ENCODE measurements around the gene CFAP54. TPM values are rescaled to one million over a fixed set of nuclear protein-coding genes. Genes with fewer than 3 reads are reported as not detected.
"Not testable (repeated sequence)": the region's sequence is repeated elsewhere in the genome, so short reads cannot be mapped to it uniquely, and the experiment has no call there.

Gene CFAP54
- total RNA-seq, 1 donor from 2014 or later = 0.73 TPM

DNA sequence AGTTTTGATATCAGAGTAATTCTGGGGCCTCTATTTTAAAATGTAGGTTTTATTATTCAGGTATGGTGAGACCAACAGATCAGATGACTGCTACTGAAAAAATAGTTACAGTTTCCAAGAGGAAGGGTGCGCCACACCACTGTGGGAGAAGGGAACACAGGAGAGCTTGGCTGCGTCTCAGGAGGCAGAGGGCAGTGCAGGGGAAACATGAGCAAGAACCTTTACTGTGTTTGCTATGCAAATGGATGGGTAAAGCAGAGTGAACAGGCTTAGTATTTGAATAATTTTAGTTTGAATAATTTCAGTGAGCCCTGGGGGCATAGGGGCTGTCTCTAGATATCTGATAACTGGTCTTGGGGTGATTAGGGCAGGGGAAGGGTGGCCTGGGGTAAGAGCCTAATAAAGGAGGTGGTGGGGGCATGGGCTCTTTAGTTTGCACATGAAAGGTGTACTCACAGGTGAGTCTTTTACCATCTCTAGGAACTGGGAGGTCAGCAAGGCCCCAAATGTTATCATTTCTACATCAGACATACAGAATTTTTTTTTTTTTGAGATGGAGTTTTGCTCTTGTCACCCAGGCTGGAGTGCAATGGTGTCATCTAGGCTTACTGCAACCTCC lies 220.9 kb downstream of the CFAP54 start:
- no peak for DNase-seq (ENCODE audit: extremely low spot score, unreplicated experiment)
- TF ChIP-seq, protein P1, sequence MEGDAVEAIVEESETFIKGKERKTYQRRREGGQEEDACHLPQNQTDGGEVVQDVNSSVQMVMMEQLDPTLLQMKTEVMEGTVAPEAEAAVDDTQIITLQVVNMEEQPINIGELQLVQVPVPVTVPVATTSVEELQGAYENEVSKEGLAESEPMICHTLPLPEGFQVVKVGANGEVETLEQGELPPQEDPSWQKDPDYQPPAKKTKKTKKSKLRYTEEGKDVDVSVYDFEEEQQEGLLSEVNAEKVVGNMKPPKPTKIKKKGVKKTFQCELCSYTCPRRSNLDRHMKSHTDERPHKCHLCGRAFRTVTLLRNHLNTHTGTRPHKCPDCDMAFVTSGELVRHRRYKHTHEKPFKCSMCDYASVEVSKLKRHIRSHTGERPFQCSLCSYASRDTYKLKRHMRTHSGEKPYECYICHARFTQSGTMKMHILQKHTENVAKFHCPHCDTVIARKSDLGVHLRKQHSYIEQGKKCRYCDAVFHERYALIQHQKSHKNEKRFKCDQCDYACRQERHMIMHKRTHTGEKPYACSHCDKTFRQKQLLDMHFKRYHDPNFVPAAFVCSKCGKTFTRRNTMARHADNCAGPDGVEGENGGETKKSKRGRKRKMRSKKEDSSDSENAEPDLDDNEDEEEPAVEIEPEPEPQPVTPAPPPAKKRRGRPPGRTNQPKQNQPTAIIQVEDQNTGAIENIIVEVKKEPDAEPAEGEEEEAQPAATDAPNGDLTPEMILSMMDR (IDR thresholded peaks at IDR 0.05) = peak; percentile 11
- no peak overlapping the region for H3K27ac Mint-ChIP-seq (ENCODE audit: unreplicated experiment)
- H3K4me3 Mint-ChIP-seq (ENCODE audit: unreplicated experiment) = no peak overlapping the region
- peaks cover 28% of the 10 kb centered on the region for H3K27me3 Mint-ChIP-seq (ENCODE audit: unreplicated experiment)
- no peaks in the 10 kb centered on the region for H3K4me1 Mint-ChIP-seq (ENCODE audit: unreplicated experiment)
- no peaks in the 10 kb centered on the region for H3K9me3 Mint-ChIP-seq (ENCODE audit: unreplicated experiment)
- no peaks in the 10 kb centered on the region for H3K36me3 Mint-ChIP-seq (ENCODE audit: unreplicated experiment)

DNA sequence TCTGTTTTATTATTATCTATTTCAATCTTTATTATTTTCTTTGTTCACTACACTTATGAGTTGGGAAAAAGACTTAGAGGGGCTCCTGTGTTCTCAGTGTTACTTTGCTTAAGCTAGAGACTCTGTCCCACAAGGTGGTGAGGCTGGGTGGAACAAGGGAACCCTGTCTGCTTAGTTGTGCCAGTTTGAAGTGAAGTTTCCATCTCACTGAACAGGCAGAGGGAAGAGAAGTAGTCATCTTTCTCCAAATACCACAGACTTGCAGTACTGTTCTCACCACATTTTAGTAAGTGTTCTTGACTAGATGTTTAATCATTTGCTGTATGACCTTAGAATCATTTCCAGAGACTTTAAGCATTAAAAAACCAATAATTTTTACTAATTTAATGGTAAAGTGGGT lies 222.0 kb downstream of the CFAP54 start:
- Mint-ChIP-seq H3K36me3 (ENCODE audit: unreplicated experiment) (no peaks in the 10 kb centered on the region), H3K4me3 (ENCODE audit: unreplicated experiment) (no peak overlapping the region), H3K4me1 (ENCODE audit: unreplicated experiment) (no peaks in the 10 kb centered on the region), H3K27ac (ENCODE audit: unreplicated experiment) (no peak overlapping the region), H3K27me3 (ENCODE audit: unreplicated experiment) (peaks cover 28% of the 10 kb centered on the region), H3K9me3 (ENCODE audit: unreplicated experiment) (no peaks in the 10 kb centered on the region)
- TF ChIP-seq, protein P1 (IDR thresholded peaks at IDR 0.05) = no peak
- DNase-seq (ENCODE audit: extremely low spot score, unreplicated experiment) = no peak

DNA sequence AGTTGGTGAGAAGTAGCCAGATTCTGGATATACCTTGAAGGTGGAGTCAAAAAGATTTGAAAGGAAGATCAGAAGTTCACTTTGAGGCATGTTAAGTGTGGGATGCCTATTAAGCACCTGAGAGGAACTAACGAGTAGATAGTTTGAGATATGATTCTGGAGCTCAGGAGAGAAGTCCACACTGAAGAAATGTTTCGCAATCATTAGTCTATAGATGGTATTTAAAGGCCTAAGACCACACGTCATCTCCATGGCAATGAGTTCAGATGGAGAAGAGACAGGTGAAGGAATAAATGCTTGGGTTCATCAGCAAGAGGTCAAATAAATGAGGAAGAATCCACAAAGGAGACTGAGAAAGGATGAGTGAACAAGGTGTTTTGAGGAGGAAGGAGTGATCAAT lies 224.8 kb downstream of the CFAP54 start:
- peaks cover 28% of the 10 kb centered on the region for H3K27me3 Mint-ChIP-seq (ENCODE audit: unreplicated experiment)
- no peaks in the 10 kb centered on the region for H3K4me1 Mint-ChIP-seq (ENCODE audit: unreplicated experiment)
- TF ChIP-seq, protein P1 (IDR thresholded peaks at IDR 0.05) = no peak
- no peak for DNase-seq (ENCODE audit: extremely low spot score, unreplicated experiment)
- H3K9me3 Mint-ChIP-seq (ENCODE audit: unreplicated experiment) = no peaks in the 10 kb centered on the region
- no peak overlapping the region for H3K4me3 Mint-ChIP-seq (ENCODE audit: unreplicated experiment)
- no peak overlapping the region for H3K27ac Mint-ChIP-seq (ENCODE audit: unreplicated experiment)
- H3K36me3 Mint-ChIP-seq (ENCODE audit: unreplicated experiment) = no peaks in the 10 kb centered on the region

DNA sequence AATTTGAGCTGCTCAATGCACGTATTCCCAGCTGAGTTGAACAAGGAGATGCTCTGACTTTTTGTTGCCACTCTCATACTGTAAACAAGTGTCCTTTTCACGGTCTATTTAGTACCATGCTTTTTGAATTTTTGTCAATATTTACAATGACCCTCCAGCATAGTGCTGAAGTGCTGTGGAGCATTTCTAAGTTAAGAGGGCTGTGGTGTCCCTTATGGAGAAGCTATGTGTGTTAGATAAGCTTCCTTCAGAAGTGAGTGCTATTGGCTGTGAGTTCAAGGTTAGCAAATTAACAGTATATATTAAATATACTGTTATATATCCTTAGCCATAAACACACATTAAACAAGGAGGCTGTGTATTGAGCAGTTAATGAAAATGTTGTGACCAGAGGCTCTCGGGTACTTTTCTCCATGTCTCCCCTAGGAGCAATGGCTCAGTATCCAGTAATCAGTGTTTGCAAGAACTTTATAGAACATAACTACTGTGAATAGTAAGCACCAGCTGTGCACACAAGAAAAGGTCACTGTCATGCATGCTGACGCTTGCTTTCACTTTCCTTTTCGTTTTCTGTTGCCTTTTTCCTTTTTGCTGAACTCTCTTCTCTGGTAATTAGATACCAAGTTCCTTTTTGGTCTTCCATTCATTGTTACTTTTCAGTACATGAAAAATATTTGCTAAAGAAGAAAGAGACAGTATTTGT lies 230.4 kb downstream of the CFAP54 start:
- H3K27me3 Mint-ChIP-seq (ENCODE audit: unreplicated experiment) = no peaks in the 10 kb centered on the region
- H3K4me1 Mint-ChIP-seq (ENCODE audit: unreplicated experiment) = peaks cover 6% of the 10 kb centered on the region
- peak overlapping the region; percentile 80 for H3K27ac Mint-ChIP-seq (ENCODE audit: unreplicated experiment)
- DNase-seq (ENCODE audit: extremely low spot score, unreplicated experiment) = no peak
- H3K4me3 Mint-ChIP-seq (ENCODE audit: unreplicated experiment) = peak overlapping the region; percentile 66
- TF ChIP-seq, protein P1 (IDR thresholded peaks at IDR 0.05) = no peak
- no peaks in the 10 kb centered on the region for H3K36me3 Mint-ChIP-seq (ENCODE audit: unreplicated experiment)
- H3K9me3 Mint-ChIP-seq (ENCODE audit: unreplicated experiment) = no peaks in the 10 kb centered on the region

DNA sequence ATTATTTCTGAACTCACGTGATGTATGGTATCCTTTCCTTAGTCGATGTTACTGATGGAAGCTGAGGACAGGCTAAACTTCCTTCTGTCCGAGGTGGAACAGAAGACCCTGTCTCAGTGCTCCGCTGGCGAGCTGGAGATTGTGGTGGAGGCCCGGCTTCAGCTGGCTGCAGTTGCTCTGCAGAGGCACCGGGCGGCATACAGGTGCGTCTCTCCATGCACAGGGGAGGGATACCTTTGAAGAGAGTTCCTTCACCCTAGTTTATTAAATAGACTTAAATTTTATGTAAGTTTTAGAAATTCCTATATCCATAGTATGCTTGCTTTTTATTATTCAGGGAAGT lies 231.0 kb downstream of the CFAP54 start:
- H3K4me3 Mint-ChIP-seq (ENCODE audit: unreplicated experiment) = peak overlapping the region; percentile 66
- DNase-seq (ENCODE audit: extremely low spot score, unreplicated experiment) = no peak
- TF ChIP-seq, protein P1 (IDR thresholded peaks at IDR 0.05) = no peak
- peak overlapping the region; percentile 80 for H3K27ac Mint-ChIP-seq (ENCODE audit: unreplicated experiment)
- no peaks in the 10 kb centered on the region for H3K27me3 Mint-ChIP-seq (ENCODE audit: unreplicated experiment)
- H3K9me3 Mint-ChIP-seq (ENCODE audit: unreplicated experiment) = no peaks in the 10 kb centered on the region
- no peaks in the 10 kb centered on the region for H3K36me3 Mint-ChIP-seq (ENCODE audit: unreplicated experiment)
- H3K4me1 Mint-ChIP-seq (ENCODE audit: unreplicated experiment) = peaks cover 6% of the 10 kb centered on the region

DNA sequence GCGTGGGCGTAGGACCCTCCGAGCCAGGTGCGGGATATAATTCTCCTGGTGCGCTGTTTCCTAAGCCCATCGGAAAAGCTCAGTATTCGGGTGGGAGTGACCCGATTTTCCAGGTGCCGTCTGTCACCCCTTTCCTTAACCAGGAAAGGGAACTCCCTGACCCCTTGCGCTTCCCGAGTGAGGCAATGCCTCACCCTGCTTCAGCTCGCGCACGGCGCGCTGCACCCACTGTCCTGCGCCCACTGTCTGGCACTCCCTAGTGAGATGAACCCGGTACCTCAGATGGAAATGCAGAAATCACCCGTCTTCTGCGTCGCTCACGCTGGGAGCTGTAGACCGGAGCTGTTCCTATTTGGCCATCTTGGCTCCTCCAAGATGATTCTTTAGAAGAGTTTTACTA lies 240.1 kb downstream of the CFAP54 start:
- H3K27me3 Mint-ChIP-seq (ENCODE audit: unreplicated experiment) = peaks cover 30% of the 10 kb centered on the region
- not testable (repeated sequence) for H3K36me3 Mint-ChIP-seq (ENCODE audit: unreplicated experiment); H3K27ac Mint-ChIP-seq (ENCODE audit: unreplicated experiment); H3K4me3 Mint-ChIP-seq (ENCODE audit: unreplicated experiment); DNase-seq (ENCODE audit: extremely low spot score, unreplicated experiment); H3K4me1 Mint-ChIP-seq (ENCODE audit: unreplicated experiment); H3K9me3 Mint-ChIP-seq (ENCODE audit: unreplicated experiment)
